GM12878 (cell line): ENCODE measurements around the gene CAMTA1. TPM values are rescaled to one million over a fixed set of nuclear protein-coding genes. Genes with fewer than 3 reads are reported as not detected.

Experiments used
- E2F8 ChIP-seq: fragments of 450-650 bp; IDR thresholded peaks from 2 replicates; pipeline ENCODE4 v1.6.1; 2018; ENCODE audit warnings: mild to moderate bottlenecking, low read depth, moderate library complexity; ENCODE audit not compliant: partially characterized antibody
- IRF5 ChIP-seq: fragments of 450-650 bp; IDR thresholded peaks from 2 replicates; pipeline ENCODE4 v1.6.1; 2017; ENCODE audit warnings: borderline replicate concordance
- MEF2A ChIP-seq: IDR thresholded peaks from 2 replicates; pipeline ENCODE4 v1.6.1; 2011; ENCODE audit warnings: low read depth, mild to moderate bottlenecking, low read length, moderate library complexity; ENCODE audit not compliant: insufficient read depth
- MEF2B ChIP-seq: fragments of 450-650 bp; IDR thresholded peaks from 2 replicates; pipeline ENCODE4 v1.6.1; 2018; ENCODE audit warnings: mild to moderate bottlenecking, moderate library complexity; ENCODE audit not compliant: partially characterized antibody, poor library complexity, severe bottlenecking
- PRDM15 ChIP-seq: fragments of 450-650 bp; formaldehyde crosslinking; IDR thresholded peaks from 2 replicates; pipeline ENCODE4 v1.4.0; 2020; ENCODE audit warnings: mild to moderate bottlenecking, moderate library complexity
- ZNF207 ChIP-seq: fragments of 450-650 bp; IDR thresholded peaks from 2 replicates; pipeline ENCODE4 v1.6.1; 2014; ENCODE audit warnings: antibody characterized with exemption, mild to moderate bottlenecking, borderline replicate concordance
- polyA plus RNA-seq, 11 experiments: library from polyadenylated mRNA; depleted of rRNA in 4 of 11; unstranded in 6 of 11; stranded (reverse) in 5 of 11; fragments of >200 nt; fragmentation: Nextera tagmentation in 4 of 11; fragmentation: Illumina TruSeq in 1 of 11; extraction: Ambion mirVana in 4 of 11; extraction: Trizol in 1 of 11; gene quantifications; 1 replicate in 1 of 11; 2 replicates in 10 of 11; pipeline versions ENCODE4 v1.2.1 to v1.2.3, GENCODE V29; 2011 to 2016; ENCODE audit warnings: inconsistent platforms in 2 of 11, missing spikeins in 2 of 11, low read depth in 1 of 11
- total RNA-seq, 4 experiments: library from RNA; depleted of rRNA in 3 of 4; stranded (reverse); fragments of >200 nt in 3 of 4; fragmentation: Illumina TruSeq in 1 of 4; extraction: Trizol in 1 of 4; gene quantifications; 2 replicates each; pipeline versions ENCODE4 v1.2.1 to v1.2.3, GENCODE V29; 2013 to 2021

CAMTA1 gene
- total and polyA plus RNA-seq, 10 of the 15 experiments (the other 5 are each of a cell fraction or from before 2014, with no cell fraction given): 37.7 to 148 (median 76.4) TPM

GRCh38 chr1:7110321-7110720 lies 325.1 kb downstream of the CAMTA1 start (continued):
- TF ChIP-seq MEF2B (no peak), PRDM15 (CRISPR knock-in tag) (no peak), MEF2A (no peak), IRF5 (no peak), ZNF207 (no peak), E2F8 (no peak)
